GM18520 (cell line): Measurements from ENCODE around the gene CUEDC2.
"Not testable (repeated sequence)": the region's sequence is repeated elsewhere in the genome, so short reads cannot be mapped to it uniquely, and the experiment has no call there.

Experiments
- ATAC-seq: cut with Tn5 transposase; IDR thresholded peaks from one replicate; pipeline ENCODE4 v1.9.1; 2021; ENCODE audit not compliant: unreplicated experiment

Gene CUEDC2

DNA sequence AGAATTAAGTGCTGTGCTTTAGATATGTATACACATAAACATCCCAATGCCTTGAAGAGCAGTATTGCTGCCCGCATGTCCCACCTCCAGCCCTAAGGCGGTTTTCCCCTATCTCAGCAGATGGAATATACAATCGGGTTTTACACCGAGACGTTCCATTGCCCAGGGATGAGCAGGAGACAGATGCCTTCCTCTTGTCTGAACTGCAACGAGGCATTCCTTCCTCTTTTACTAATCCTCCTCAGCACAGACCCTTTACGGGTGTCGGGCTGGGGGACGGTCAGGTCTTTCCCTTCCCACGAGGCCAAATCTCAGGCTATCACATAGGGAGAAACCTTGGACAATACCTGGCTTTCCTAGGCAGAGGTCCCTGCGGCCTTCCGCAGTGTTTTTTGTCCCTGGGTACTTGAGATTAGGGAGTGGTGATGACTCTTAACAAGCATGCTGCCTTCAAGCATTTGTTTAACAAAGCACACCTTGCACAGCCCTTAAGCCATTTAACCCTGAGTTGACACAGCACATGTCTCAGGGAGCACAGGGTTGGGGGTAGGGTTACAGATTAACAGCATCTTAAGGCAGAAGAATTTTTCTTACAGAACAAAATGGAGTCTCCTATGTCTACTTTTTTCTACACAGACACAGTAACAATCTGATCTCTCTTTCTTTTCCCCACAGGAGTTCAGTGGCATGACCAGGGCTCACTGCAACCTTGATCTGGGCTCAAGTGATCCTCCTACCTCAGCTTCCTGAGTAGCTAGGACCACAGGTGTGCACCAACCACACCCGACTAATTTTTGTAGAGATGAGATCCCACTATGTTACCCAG, 22.5 kb upstream of the CUEDC2 start:
- not testable (repeated sequence) for ATAC-seq

DNA sequence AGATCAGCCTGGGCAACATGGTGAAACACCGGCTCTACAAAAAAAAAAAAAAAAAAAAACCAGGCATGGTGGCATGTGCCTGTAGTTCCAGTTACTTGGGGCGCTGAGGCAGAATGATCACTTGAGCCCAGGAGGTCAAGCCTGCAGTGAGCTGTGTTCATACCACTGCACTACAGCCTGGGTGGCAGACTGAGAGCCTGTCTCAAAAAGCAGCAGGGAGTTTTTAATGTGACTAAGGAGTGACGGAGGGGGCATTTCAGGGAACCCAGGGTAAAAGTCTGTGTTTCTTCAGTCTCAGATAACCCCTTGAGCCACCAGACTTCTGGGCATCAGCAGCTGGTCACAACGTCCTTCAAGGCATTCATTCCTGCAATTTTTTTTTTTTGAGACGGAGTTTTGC, 21.1 kb upstream of the CUEDC2 start:
- no peak for ATAC-seq

DNA sequence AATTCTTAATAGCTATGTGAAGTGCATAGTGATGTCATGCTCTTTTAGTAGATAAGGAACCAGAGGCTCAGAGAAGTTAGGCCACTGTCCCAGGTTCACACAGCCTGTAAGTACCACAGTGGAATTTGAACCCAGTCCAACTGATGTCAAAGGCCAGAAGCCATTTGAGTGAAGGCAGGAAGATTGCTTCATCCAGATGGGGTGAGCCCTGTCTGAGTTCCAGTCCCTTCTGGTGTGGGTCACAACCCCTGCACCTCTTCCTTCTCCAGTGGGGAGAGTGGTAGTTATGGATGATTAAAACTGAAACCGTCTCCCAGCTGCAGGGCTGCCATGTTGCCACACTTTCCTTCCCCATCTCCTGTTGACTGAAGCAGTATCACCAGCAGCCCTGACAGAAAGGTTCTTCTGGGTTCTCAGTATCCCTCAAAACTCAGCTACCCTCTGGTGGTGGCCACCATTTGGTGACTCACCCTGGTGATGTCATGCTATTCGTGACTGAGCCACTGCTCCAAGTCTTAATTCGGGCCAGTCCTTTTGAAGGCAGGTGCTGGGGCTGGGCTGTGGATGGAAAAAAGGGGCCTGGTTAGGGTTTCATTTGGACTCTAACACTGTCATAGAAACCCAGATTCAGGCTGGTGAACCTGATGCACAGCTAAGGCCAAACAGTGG, 20.4 kb upstream of the CUEDC2 start:
- ATAC-seq = no peak

DNA sequence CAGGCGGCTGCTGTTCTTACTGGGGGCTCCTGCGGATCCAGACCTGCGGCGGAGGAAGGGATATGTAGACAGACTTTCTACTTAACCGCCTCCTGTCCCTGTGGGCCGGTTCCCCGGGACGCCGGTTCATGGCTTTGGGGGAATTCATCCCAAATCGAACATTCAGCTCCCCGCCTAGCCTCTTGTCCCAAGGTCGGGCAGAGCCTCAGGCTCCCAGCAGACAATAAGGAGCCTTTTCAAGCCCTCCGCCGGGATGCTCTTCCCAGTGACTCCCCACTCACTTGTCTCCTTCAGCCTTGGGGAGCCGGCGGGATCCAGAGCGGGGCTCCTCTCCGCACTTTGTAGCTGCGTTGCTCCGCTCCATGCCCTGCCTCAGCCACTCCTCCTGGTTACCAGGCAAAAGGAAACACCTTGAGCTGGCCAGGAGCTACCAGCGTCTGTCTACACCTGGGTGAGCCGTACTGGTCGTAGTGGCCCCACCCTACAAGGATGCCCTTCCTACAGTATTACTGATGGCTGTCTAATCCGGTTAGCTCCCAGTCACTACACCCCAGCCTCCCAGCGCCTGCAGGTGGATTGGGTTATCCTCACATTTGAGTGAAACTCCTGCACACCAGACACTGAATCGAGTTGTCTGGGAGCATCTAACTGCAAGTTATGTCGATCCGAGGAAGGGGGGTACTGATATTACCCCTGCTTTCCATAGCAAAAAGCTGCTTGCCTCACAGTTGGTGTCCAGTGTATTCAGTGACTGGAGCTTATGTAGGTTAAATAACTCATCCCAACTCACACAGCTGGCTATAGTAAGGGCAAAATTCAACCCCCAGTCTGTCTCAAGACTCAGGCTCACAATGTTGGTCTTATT, 19.0 kb upstream of the CUEDC2 start, which contains the start of gene C10orf95:
C10orf95 (minus strand) TSS at position 439 of the 865 bp plus-strand sequence. CDS start 450 bp downstream, outside the sequence.
- ATAC-seq = no peak

DNA sequence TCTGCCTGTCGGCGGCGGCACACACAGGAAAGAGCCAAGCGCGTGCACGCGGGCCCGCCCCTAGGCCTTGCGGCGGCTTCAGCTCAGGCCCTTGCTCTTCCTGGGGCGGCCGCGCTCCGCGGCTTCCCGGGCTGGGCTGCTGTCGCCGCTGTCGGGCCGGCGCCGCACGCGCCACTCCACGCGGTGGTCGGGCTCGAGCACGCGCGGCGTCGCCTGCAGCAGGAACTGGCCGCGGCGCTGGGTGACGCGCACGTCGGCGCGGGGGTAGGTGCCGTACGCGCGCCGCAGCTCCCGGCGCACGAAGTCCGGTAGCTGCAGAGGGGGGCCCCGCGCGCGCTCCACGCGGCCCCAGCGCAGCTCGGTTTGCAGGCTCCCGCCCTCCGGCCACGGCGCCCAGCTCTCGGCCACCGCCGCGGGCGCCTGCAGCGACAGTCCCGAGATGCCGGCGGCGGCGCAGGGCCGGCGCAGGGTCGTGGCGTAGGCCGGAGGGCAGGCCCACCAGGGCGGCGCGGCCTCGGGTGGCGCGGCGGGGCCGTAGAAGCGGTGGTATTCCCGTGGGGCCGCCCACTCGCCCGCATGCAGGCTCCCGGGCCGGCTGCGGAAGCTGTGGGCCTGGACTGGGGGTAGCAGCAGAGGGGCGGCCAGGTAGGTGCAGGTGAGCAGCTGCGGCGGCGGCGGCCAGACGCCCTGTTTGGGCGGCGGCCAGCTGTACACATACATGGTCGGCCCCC, 18.2 kb upstream of the CUEDC2 start:
- ATAC-seq = peak; percentile 74

DNA sequence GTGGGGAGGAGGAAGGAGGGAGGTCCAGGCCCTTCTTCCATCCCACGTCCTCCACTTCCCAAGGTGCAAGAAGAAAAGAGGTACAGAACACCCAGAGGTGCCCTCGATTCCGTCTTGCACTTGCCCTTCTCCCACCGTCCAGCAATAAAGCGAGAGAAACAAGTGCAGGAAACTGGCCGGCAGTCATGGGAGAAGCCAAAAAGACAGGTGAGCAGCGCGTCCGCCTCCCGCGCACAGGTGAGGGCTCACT, 17.7 kb upstream of the CUEDC2 start:
- ATAC-seq = no peak

DNA sequence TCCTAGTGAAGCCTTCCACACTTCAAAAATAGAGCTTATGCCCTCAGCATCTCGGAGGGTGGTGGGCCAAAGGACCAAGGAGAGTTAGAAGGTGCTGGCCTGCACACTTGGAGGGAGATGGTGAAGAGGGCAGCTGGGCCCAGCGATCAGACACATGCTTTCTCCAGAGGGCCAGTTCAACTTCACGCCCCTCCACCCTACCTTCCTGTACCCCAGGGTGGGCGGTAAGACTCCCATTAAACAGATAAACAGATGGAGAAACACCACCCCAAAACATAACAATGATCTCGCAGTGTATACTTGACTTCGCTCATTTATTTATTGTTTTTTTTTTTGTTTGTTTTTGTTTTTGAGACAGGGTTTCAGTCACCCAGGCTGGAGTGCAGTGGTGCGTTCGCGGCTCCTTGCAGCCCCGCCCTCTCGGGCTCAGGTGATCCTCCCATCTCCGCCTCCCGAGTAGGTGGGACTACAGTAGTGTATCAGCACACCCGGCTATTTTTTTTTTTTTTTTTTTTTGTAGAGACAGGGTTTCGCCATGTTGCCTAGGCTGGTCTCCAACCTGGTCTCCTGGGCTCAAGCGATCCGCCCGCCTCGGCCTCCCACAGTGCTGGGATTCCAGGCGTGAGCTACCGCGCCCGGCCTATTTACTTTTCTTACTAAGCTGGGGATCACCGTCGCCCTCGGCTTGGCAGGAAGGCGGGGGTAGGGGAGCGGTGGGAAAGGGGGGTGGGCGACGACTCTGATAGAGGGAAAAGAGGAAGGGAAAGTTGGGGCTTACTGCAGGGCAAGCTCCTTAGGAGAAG, 17.1 kb upstream of the CUEDC2 start:
- ATAC-seq = peak; percentile 37

DNA sequence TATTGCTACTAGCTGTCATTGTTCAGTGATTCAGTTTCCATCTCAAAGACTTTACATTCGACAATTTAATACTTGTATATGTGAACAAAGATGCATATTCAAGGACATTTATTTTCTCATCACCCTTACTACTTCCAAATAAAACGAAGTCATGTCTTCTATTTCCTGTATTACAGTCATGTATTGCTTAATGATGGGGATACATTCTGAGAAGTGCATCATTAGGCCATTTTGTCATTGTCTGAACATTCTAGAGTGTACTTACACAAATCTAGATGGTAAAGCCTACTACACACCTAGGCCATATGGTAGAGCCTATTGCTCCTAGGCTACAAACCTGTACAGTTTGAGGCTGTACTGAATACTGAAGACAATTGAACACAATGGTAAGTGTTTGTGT, 12.5 kb upstream of the CUEDC2 start:
- ATAC-seq = no peak

DNA sequence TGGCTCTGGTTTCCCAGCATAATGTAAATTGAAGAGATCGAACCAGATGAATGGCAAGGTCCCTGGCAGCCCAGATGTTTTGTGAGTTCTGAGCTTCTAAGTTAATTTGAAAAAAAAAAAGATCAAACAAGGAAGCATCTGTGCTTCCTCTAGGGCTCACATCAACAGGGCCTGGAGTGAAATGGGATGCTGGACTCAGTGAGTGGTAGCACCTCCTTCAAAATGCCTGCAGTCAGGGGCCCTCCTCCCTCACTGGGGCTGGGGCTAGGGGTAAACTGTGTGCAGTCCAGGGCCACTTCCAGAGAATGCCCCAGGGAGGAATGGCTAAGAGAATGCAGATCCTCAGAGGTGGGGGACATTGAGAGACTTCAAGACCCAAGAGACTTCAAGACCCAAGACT, 6.0 kb upstream of the CUEDC2 start:
- ATAC-seq = no peak

DNA sequence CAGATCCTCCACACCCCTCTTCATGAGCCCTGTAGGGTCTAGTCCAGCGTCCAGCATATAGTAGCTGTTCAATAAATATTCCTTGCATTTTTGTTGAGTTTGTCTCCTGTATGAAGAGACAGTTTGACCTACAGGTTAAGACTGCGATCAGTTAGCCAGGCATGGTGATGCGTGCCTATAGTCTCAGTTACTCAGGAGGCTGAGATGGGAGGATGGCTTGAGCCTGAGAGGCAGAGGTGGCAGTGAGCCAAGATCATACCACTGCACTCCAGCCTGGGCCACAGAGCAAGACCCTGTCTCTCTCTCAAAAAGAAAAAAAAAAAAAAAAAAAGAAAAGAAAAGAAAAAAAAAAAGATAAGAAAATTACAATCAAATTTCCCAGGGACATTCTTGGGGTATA, 5.1 kb upstream of the CUEDC2 start:
- no peak for ATAC-seq

DNA sequence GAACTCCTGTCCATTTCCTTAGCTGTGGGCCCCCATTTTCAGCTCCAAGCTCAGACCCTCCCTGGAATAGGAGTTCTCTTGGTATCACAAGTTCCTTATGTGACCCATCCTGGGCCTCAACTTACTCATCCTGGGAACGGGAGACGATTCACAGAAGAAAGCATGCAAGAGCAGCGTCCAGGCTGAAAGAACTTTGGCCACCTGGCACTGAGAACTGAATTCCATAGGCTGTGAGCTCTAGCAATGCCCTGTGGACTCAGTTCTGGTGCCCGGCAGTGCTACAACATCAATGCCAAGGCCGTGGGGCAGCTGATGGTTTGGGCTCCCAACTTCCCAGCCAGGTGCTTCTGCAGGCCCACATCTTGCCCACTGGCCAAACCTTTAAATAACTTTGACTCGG, 3.9 kb upstream of the CUEDC2 start:
- ATAC-seq = no peak

DNA sequence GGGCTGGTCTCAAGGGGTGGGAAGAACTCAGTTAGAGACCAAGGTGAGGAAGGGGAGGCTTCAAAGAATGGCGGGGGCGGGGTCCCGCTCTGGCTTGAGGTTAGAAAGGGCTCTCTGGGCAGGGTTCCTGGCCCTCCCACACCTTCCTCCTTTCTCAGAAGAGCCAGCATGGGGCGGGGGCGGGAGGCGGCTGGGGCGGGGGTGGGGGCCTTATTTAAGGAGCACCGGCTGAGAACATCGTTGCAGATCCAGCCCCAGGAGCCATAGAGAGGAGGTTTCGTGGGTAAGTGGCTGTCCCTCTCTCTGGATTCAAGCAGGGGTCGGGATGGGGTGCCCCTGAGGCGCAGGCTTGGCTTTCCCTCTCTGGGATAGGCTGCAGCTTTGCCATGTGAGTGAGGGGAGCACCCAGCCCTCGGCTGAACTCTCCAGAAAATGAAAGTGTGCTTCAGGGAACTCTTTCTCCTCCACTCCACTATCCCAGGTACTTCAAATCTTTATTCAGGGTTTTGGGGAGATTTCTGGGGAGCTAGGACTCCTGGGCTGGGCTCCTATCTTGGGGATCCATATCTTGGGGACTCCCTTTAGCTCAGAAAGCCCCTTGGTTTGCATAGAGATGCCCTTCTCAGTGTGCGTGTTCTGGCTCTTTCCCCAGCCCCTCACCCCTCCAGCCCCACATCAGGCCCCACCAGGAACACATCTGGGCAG, 3.3 kb upstream of the CUEDC2 start:
- ATAC-seq = no peak

DNA sequence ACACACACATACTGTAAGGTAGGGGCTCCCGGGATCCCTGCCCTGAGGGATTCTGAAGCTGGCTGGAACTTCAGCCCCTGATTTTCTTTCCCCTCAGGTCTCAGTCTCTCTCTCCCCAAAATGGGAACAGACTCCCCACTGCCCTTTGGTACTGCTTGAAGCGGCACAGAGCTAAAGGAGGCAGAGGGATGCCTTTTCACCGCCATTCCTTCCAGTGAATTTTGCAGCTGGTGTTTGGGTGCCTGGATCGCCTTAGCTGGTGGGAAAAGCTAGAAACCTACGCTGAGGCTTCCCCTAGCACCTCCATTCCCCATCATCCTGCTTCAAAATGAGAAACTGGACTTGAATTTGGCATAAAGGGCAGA, 2.7 kb upstream of the CUEDC2 start:
- ATAC-seq = no peak

DNA sequence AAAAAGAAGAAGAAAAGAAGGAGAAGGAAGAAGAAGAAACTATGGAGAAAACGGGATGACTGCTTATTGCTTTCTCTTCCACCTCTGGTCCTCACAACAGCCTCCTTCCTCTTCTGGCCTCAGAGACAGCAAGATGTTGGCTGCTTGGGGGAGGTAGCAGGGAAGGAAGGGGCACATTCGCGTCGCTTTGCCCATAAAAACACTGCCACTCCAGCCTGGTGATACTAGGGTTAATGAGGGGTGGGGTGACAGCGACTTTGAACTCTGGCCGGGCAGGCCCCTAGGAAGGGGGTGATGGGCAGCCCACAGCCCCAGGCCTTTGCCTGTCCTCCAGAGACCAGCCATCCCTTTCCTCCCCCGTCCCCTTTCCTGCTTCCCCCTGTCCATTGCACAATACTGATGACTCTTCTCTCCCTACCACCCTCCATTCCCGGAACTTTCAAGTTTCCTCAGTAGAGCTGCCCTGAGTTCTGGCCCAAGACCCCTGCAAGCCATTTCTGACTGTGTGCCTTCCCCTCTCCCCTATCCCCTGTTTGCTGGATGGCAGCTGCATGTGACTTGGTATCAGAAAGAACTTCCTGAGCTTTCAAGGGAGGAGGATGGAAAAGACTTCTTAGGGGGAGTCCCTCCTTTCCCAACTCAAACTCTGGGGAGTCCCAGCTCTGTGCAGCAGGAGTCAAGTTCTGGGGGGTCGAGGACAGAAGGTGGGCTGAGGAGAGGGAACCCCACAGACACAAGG, 2.2 kb upstream of the CUEDC2 start:
- no peak for ATAC-seq

DNA sequence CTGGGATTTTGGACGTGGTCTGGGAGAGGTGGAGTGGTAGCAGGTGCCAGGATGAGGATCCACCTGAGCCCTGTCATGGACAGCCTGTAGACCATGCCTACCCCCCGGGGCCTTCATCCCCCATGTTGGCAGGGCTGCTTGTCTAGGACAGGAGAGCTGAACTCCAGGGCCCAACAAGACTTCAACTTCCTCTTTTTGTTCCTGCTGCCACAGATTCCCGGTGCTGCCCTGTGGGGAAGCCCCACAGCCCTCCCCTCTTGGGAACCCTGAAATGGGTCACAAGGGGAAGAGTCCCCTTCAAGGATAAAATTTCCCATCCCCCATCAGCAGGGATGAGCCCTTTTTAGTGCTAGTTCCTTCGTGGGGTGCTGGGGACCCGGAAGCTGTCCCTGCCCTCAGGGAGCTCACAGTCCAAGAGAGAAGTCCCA, 1.3 kb upstream of the CUEDC2 start:
- no peak for ATAC-seq

DNA sequence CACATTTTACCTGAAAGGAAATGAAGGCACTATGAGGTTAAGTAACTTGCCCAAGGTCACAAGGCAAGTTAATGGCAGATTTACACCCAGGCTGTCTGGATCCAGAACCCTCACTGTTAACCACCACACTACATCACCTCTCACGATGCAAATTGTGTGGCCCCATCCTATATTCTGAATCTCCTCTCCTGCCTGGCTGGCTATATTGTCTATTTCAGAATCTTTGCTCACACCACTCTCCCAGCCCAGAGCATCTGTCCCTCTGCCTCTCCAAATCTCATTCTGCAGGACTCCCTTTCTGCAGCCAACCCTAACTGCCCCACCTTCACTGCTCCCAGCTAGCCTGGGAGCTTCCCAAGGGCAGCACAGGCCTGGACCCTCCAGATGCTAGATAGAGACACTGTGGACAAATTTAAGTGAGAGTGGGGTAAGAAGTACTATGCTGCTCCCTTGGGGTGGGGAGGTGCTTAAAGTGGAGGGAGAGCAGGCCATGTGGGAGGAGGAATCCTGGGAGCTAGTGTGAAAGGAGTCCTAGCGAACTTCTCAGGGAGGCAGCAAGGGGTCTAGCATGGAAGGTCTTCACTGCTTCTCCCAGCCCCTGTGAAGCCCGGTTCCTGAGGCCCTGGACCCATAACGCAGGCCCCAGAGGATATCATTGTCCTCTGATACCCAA, 786 bp downstream of the CUEDC2 start:
- ATAC-seq = no peak

DNA sequence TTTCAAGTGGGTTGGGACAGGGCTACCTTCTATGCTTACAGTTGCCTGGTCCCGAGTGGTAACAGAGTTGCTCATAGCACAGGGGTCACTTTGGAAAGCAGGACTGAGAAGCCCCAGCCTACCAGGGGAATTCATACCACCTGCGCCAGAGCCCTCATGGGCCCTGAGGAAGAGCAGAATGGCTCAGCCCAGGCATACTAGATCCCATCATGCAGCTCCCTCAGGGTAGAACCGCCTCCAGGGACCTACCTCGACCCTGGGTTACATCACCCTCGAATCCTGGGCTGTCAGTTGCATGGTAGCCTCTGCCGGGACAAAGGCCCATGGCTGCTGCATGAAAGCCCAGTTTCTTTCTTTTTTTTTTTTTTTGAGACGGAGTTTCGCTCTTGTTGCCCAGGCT, 2.9 kb downstream of the CUEDC2 start:
- ATAC-seq = no peak

DNA sequence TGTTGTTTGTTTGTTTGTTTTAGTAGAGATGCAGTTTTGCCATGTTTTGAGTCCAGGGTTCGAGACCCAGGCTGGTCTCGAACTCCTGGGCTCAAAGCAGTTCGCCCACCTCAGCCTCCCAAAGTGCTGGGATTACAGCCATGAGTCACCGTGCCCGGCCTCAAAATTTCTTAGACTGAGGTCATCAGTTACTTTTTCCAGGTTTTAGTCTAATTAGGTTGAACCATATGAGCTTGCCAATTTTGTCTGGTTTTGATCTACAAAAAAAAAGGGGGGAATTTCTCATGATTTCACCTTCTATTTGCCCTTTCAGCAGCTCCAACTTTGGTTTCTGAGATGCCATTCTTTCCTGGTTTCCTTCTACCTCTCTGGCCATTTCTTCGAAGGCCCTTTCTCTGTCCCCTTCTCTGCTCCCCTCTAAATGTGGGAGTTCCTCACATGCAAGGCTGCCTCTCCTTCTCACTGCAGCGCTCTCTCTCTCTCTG, 5.5 kb downstream of the CUEDC2 start:
- no peak for ATAC-seq
